ENCODE data around the gene MANBA.

MANBA gene

GRCh38 chr4:102631616-102632015 lies 129.2 kb downstream of the MANBA start:
- TF ChIP-seq POLR2AphosphoS5 (IDR thresholded peaks at IDR 0.05; ENCODE audit: low read depth, low read length) (no peak), TAF1 (IDR thresholded peaks at IDR 0.05; ENCODE audit: borderline replicate concordance, insufficient read depth, low read length) (no peak), SIN3A (IDR thresholded peaks at IDR 0.05; ENCODE audit: borderline replicate concordance, insufficient read depth, low read length) (no peak), FOXP2 (optimal IDR thresholded peaks at IDR 0.05; ENCODE audit: borderline replicate concordance, extremely low read depth, extremely low read length, insufficient read depth) (no peak), REST (IDR thresholded peaks at IDR 0.05; ENCODE audit: insufficient read depth in 1 of 2, low read depth in 2 of 2, low read length in 2 of 2) (no peak)

GRCh38 chr4:102629673-102630072 lies 131.1 kb downstream of the MANBA start:
- TF ChIP-seq TAF1 (IDR thresholded peaks at IDR 0.05; ENCODE audit: borderline replicate concordance, insufficient read depth, low read length) (no peak), POLR2AphosphoS5 (IDR thresholded peaks at IDR 0.05; ENCODE audit: low read depth, low read length) (no peak), FOXP2 (optimal IDR thresholded peaks at IDR 0.05; ENCODE audit: borderline replicate concordance, extremely low read depth, extremely low read length, insufficient read depth) (no peak), SIN3A (IDR thresholded peaks at IDR 0.05; ENCODE audit: borderline replicate concordance, insufficient read depth, low read length) (no peak), REST (IDR thresholded peaks at IDR 0.05; ENCODE audit: insufficient read depth in 1 of 2, low read depth in 2 of 2, low read length in 2 of 2) (no peak)

GRCh38 chr4:102627831-102628523 lies 132.8 kb downstream of the MANBA start:
- TF ChIP-seq FOXP2 (optimal IDR thresholded peaks at IDR 0.05; ENCODE audit: borderline replicate concordance, extremely low read depth, extremely low read length, insufficient read depth): no peak
- TF ChIP-seq TAF1 (IDR thresholded peaks at IDR 0.05; ENCODE audit: borderline replicate concordance, insufficient read depth, low read length): no peak
- no peak for TF ChIP-seq REST (IDR thresholded peaks at IDR 0.05; ENCODE audit: insufficient read depth in 1 of 2, low read depth in 2 of 2, low read length in 2 of 2)
- TF ChIP-seq SIN3A (IDR thresholded peaks at IDR 0.05; ENCODE audit: borderline replicate concordance, insufficient read depth, low read length): no peak
- TF ChIP-seq POLR2AphosphoS5 (IDR thresholded peaks at IDR 0.05; ENCODE audit: low read depth, low read length): no peak

- no peak for TF ChIP-seq TAF1 (IDR thresholded peaks at IDR 0.05; ENCODE audit: borderline replicate concordance, insufficient read depth, low read length)
- no peak for TF ChIP-seq REST (IDR thresholded peaks at IDR 0.05; ENCODE audit: insufficient read depth in 1 of 2, low read depth in 2 of 2, low read length in 2 of 2)
- TF ChIP-seq SIN3A (IDR thresholded peaks at IDR 0.05; ENCODE audit: borderline replicate concordance, insufficient read depth, low read length): no peak
These were observed 135.4 kb downstream of the MANBA start for GRCh38 chr4:102625232-102625930.

Data from PFSK-1 (cell line).